CD14-positive monocyte (primary cell): ENCODE data around the gene SLC22A31. TPM values are rescaled to one million over a fixed set of nuclear protein-coding genes. Genes with fewer than 3 reads are reported as not detected.

Source experiments
- DNase-seq, 3 donors: peaks; one replicate each; pipeline ENCODE4 v3.0.0-alpha.2; 2011 to 2022
- H2AFZ ChIP-seq: 2 replicates; pipeline ENCODE4 v1.6.0; 2012; ENCODE audit warnings: mild to moderate bottlenecking, low read depth, low read length, inconsistent platforms; ENCODE audit not compliant: insufficient read depth, poor library complexity, severe bottlenecking
- H3K27ac ChIP-seq, 2 donors: 1 replicate in 1 of 2; 2 replicates in 1 of 2; pipeline ENCODE4 v1.5.1; 2012 to 2013; ENCODE audit warnings: low read length in 2 of 2, control low read depth in 1 of 2, inconsistent platforms in 1 of 2, low read depth in 1 of 2, mild to moderate bottlenecking in 1 of 2
- H3K27me3 ChIP-seq, 2 donors: one replicate each; pipeline versions ENCODE4 v1.6.0 to v1.6.1; 2011 to 2013; ENCODE audit warnings: low read length in 2 of 2; ENCODE audit not compliant: control insufficient read depth in 2 of 2, insufficient read depth in 2 of 2
- H3K36me3 ChIP-seq, 2 donors: replicated peaks in 1 of 2; 1 replicate in 1 of 2; 2 replicates in 1 of 2; pipeline versions ENCODE4 v1.5.1 to v1.6.1; 2012 to 2013; ENCODE audit warnings: low read length in 2 of 2, control low read depth in 1 of 2, inconsistent platforms in 1 of 2, mild to moderate bottlenecking in 1 of 2; ENCODE audit not compliant: insufficient read depth in 2 of 2, control insufficient read depth in 1 of 2
- H3K4me1 ChIP-seq, 2 donors: 1 replicate in 1 of 2; 2 replicates in 1 of 2; pipeline versions ENCODE4 v1.5.1 to v1.6.1; 2012 to 2013; ENCODE audit warnings: low read length in 2 of 2, control low read depth in 1 of 2, inconsistent platforms in 1 of 2, mild to moderate bottlenecking in 1 of 2, moderate library complexity in 1 of 2; ENCODE audit not compliant: insufficient read depth in 2 of 2, control insufficient read depth in 1 of 2
- H3K4me2 ChIP-seq: replicated peaks from 2 replicates; pipeline ENCODE3; 2012; ENCODE audit warnings: low read length, moderate library complexity, mild to moderate bottlenecking; ENCODE audit not compliant: poor library complexity, severe bottlenecking; ENCODE audit errors: extremely low read depth
- H3K4me3 ChIP-seq, 3 experiments: fragments of 200-600 bp in 1 of 3; sonication (generic) in 1 of 3; replicated peaks in 1 of 3; 1 replicate in 2 of 3; 2 replicates in 1 of 3; pipeline ENCODE4 v1.5.1; 2011 to 2013; ENCODE audit warnings: low read length in 3 of 3, mild to moderate bottlenecking in 3 of 3, control low read depth in 2 of 3, low read depth in 2 of 3, inconsistent platforms in 1 of 3, moderate library complexity in 1 of 3
- H3K79me2 ChIP-seq: 2 replicates; pipeline ENCODE4 v1.6.0; 2012; ENCODE audit warnings: mild to moderate bottlenecking, control low read depth, inconsistent platforms, low read length, moderate library complexity; ENCODE audit not compliant: insufficient read depth
- H3K9ac ChIP-seq: 2 replicates; pipeline ENCODE4 v1.6.0; 2017; ENCODE audit warnings: low read length, mild to moderate bottlenecking; ENCODE audit not compliant: insufficient read depth, poor library complexity, severe bottlenecking
- H3K9me3 ChIP-seq, 2 donors: replicated peaks in 1 of 2; 1 replicate in 1 of 2; 2 replicates in 1 of 2; pipeline versions ENCODE4 v1.5.1 to v1.6.1; 2012 to 2013; ENCODE audit warnings: low read length in 2 of 2, control low read depth in 1 of 2; ENCODE audit not compliant: control insufficient read depth in 1 of 2, insufficient read depth in 1 of 2
- H4K20me1 ChIP-seq: 2 replicates; pipeline ENCODE4 v1.6.0; 2012; ENCODE audit warnings: mild to moderate bottlenecking, low read length, control low read depth, moderate library complexity; ENCODE audit not compliant: insufficient read depth
- H3K27ac Mint-ChIP-seq, 7 donors: one replicate each; pipeline ENCODE4 v1.8.0; 2020; ENCODE audit warnings: mild to moderate bottlenecking in 7 of 7, mixed read lengths in 7 of 7, moderate library complexity in 6 of 7, inconsistent platforms in 2 of 7
- H3K27me3 Mint-ChIP-seq, 3 donors: one replicate each; pipeline ENCODE4 v1.8.0; 2021 to 2022; ENCODE audit warnings: low read depth in 3 of 3, mild to moderate bottlenecking in 3 of 3, mixed read lengths in 3 of 3, moderate library complexity in 3 of 3, inconsistent platforms in 1 of 3
- H3K36me3 Mint-ChIP-seq, 2 donors: one replicate each; pipeline ENCODE4 v1.8.0; 2020; ENCODE audit warnings: mixed read lengths in 2 of 2, inconsistent platforms in 1 of 2, mild to moderate bottlenecking in 1 of 2
- H3K4me1 Mint-ChIP-seq: one replicate; pipeline ENCODE4 v1.8.0; 2020; ENCODE audit warnings: mild to moderate bottlenecking, mixed read lengths
- H3K4me3 Mint-ChIP-seq, 2 donors: one replicate each; pipeline ENCODE4 v1.8.0; 2020; ENCODE audit warnings: mild to moderate bottlenecking in 2 of 2, mixed read lengths in 2 of 2, moderate library complexity in 1 of 2
- H3K9me3 Mint-ChIP-seq, 7 donors: one replicate each; pipeline ENCODE4 v1.8.0; 2020 to 2022; ENCODE audit warnings: mixed read lengths in 7 of 7, mild to moderate bottlenecking in 6 of 7, moderate library complexity in 6 of 7, inconsistent platforms in 2 of 7
- WGBS: methylation state at CpG from one replicate; pipeline ENCODE4 v1.1.5; 2013; ENCODE audit warnings: missing lambda C conversion rate; ENCODE audit not compliant: insufficient coverage; 5-methylcytosine and 5-hydroxymethylcytosine counted together
- intact Hi-C, 2 donors: fragments of 100-400 bp; cut with micrococcal nuclease; formaldehyde crosslinking; loops; one replicate each; pipeline versions ENCODE4 v1.15.0 to v1.15.1; 2023
- polyA plus RNA-seq, 3 donors: library from polyadenylated mRNA; depleted of rRNA in 1 of 3; unstranded in 2 of 3; stranded (reverse) in 1 of 3; fragments of 300-500 nt in 2 of 3; fragments of >200 nt in 1 of 3; fragmentation: Illumina TruSeq in 2 of 3; gene quantifications; 1 replicate in 2 of 3; 2 replicates in 1 of 3; pipeline ENCODE4 v1.2.3, GENCODE V29; 2012 to 2021
- TF ChIP-seq, protein P1 (sequence below): fragments of 200-600 bp; IDR thresholded peaks from one replicate; pipeline ENCODE4 v1.8.0; 2022; ENCODE audit warnings: antibody characterized with exemption, mild to moderate bottlenecking

Gene SLC22A31
- polyA plus RNA-seq, 3 donors, result 0.29 TPM; not detected in 2

DNA sequence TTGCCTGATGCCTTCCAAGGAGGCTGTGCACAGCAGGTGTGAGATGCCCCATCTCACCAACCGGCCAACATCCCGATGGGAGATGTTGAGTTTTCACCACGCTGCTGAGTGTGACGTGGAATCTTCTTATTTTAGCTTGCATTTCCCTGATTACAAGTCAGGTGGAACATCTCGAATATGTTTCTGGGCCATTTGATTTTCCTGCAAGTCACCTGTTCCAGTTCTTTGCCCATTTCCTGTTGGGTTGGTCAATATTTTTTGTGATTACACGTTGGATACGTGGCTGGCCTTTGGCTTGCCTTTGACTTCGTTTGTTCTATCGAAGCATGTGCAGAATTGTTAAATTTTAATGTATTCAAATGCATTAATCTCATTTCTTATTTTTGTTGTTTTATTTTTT, 37.0 kb downstream of the SLC22A31 start:
- Histone ChIP-seq H3K36me3 (no peaks in the 10 kb centered on the region), H3K27me3 (no peaks in the 10 kb centered on the region), H3K9ac (no peak overlapping the region), H3K9me3 (no peaks in the 10 kb centered on the region), H3K27ac (no peak overlapping the region), H3K4me2 (no peak overlapping the region), H3K4me1 (peaks cover 7 to 10% of the 10 kb centered on the region in 2 donors), H3K4me3 (no peak overlapping the region), H4K20me1 (no peaks in the 10 kb centered on the region), H3K79me2 (no peaks in the 10 kb centered on the region), H2AFZ (no peak overlapping the region)
- Mint-ChIP-seq H3K27me3 (peaks cover 0 to 12% (median 10%) of the 10 kb centered on the region in 3 donors), H3K9me3 (peaks cover 0 to 5% (median 0%) of the 10 kb centered on the region in 7 donors), H3K4me1 (no peaks in the 10 kb centered on the region), H3K4me3 (no peak overlapping the region), H3K36me3 (no peaks in the 10 kb centered on the region), H3K27ac (no peak overlapping the region)
- TF ChIP-seq, protein P1, sequence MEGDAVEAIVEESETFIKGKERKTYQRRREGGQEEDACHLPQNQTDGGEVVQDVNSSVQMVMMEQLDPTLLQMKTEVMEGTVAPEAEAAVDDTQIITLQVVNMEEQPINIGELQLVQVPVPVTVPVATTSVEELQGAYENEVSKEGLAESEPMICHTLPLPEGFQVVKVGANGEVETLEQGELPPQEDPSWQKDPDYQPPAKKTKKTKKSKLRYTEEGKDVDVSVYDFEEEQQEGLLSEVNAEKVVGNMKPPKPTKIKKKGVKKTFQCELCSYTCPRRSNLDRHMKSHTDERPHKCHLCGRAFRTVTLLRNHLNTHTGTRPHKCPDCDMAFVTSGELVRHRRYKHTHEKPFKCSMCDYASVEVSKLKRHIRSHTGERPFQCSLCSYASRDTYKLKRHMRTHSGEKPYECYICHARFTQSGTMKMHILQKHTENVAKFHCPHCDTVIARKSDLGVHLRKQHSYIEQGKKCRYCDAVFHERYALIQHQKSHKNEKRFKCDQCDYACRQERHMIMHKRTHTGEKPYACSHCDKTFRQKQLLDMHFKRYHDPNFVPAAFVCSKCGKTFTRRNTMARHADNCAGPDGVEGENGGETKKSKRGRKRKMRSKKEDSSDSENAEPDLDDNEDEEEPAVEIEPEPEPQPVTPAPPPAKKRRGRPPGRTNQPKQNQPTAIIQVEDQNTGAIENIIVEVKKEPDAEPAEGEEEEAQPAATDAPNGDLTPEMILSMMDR, result no peak
- no peak for DNase-seq
- intact Hi-C loops, result no loop called here
- WGBS, result 84% methylated on average over 5 of the region's 9 CpGs

DNA sequence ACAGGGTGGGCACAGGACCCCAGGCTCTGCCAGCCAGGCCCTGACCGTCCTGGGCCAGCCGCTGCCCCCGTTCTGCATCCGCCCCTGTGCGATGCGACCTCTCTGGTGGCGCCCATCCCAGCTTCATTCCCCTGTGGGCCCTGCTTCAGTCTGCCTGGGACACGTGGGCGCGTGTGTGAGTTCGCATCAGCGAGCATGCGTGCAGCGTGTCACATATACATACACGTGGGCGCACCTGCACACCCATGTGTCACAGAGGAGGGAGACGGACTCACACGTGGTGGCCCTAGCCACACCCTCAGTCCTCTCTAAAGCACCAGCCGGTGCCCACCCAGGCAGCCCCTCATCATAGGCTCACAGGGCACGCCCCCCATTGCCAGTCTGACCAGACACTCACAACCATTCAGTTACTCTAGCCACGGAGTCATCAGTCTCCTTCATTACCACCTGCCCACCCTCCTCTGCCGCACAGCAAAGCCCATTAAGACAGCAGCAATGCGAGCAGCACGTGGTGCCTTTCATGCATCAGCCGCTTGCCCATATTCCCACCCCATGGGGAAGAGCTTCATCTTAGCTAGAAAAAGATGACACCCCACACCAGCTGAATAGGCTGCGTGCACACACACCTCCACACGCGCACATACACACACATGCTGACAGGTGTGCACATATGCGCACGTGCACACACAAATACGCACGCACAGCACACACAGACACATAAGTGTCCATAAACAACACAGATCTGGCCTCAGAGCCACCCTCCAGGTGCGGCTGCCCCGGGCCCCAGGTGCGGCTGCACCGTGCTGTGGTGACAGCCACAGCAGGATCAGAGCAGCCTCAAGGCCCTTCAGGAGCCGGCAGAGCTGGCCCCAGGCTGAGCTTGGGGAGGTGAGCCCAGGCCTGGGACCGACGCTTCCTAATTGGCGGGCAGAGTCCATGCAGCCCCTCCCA, 38.3 kb downstream of the SLC22A31 start:
- Histone ChIP-seq H2AFZ (no peak overlapping the region), H3K36me3 (no peaks in the 10 kb centered on the region), H3K79me2 (no peaks in the 10 kb centered on the region), H3K27ac (no peak overlapping the region), H3K27me3 (no peaks in the 10 kb centered on the region), H3K9me3 (no peaks in the 10 kb centered on the region), H3K4me2 (no peak overlapping the region), H3K9ac (no peak overlapping the region), H3K4me1 (peaks cover 1 to 3% of the 10 kb centered on the region in 2 donors), H3K4me3 (no peak overlapping the region), H4K20me1 (no peaks in the 10 kb centered on the region)
- no peak for DNase-seq
- WGBS, result 96% methylated on average over 37 of the region's 40 CpGs
- Mint-ChIP-seq H3K27me3 (peaks cover 0 to 10% (median 10%) of the 10 kb centered on the region in 3 donors), H3K9me3 (peaks cover 0 to 5% (median 0%) of the 10 kb centered on the region in 7 donors), H3K36me3 (no peaks in the 10 kb centered on the region), H3K4me3 (no peak overlapping the region), H3K4me1 (no peaks in the 10 kb centered on the region), H3K27ac (no peak overlapping the region)
- TF ChIP-seq, protein P1, result no peak
- intact Hi-C loops, result no loop called here
